ENCODE results near the gene VEPH1. TPM values are rescaled to one million over a fixed set of nuclear protein-coding genes. Genes with fewer than 3 reads are reported as not detected.

The VEPH1 gene
- total RNA-seq, 1 donor from 2014 or later = 9.5 TPM

GRCh38 chr3:157479464-157480243 lies 23.6 kb downstream of the VEPH1 start:
- DNase-seq (ENCODE audit: low read depth in 2 of 2) = no peak

- DNase-seq (ENCODE audit: low read depth in 2 of 2) = no peak
Observed at GRCh38 chr3:157477441-157477840, 25.8 kb downstream of the VEPH1 start.

- DNase-seq (ENCODE audit: low read depth in 2 of 2) = peak in 1 of 2 donors; percentile 49
Observed at GRCh38 chr3:157475921-157476414, 27.2 kb downstream of the VEPH1 start.

GRCh38 chr3:157472648-157473047 lies 30.6 kb downstream of the VEPH1 start:
- DNase-seq (ENCODE audit: low read depth in 2 of 2) = no peak

- DNase-seq (ENCODE audit: low read depth in 2 of 2) = no peak
Observed at GRCh38 chr3:157471064-157471463, 32.2 kb downstream of the VEPH1 start.

GRCh38 chr3:157469561-157470294 lies 33.5 kb downstream of the VEPH1 start:
- no peak for DNase-seq (ENCODE audit: low read depth in 2 of 2)

- peak in 1 of 2 donors; percentile 64 for DNase-seq (ENCODE audit: low read depth in 2 of 2)
Observed at GRCh38 chr3:157467200-157467599, 36.0 kb downstream of the VEPH1 start.

- DNase-seq (ENCODE audit: low read depth in 2 of 2) = no peak
Observed at GRCh38 chr3:157465741-157466140, 37.5 kb downstream of the VEPH1 start.

GRCh38 chr3:157464321-157464720 lies 38.9 kb downstream of the VEPH1 start:
- no peak for DNase-seq (ENCODE audit: low read depth in 2 of 2)

GRCh38 chr3:157463816-157464215 lies 39.4 kb downstream of the VEPH1 start:
- no peak for DNase-seq (ENCODE audit: low read depth in 2 of 2)

GRCh38 chr3:157460253-157460652 lies 43.0 kb downstream of the VEPH1 start:
- DNase-seq (ENCODE audit: low read depth in 2 of 2) = peak in 1 of 2 donors; percentile 82

- no peak for DNase-seq (ENCODE audit: low read depth in 2 of 2)
Observed at GRCh38 chr3:157459706-157460105, 43.5 kb downstream of the VEPH1 start.

GRCh38 chr3:157453824-157454223 lies 49.4 kb downstream of the VEPH1 start:
- no peak for DNase-seq (ENCODE audit: low read depth in 2 of 2)

GRCh38 chr3:157452097-157452496 lies 51.1 kb downstream of the VEPH1 start:
- no peak for DNase-seq (ENCODE audit: low read depth in 2 of 2)

GRCh38 chr3:157447026-157447694 lies 56.1 kb downstream of the VEPH1 start:
- peak; percentile 47 to 63 for DNase-seq (ENCODE audit: low read depth in 2 of 2)

GRCh38 chr3:157445857-157446256 lies 57.4 kb downstream of the VEPH1 start:
- DNase-seq (ENCODE audit: low read depth in 2 of 2) = no peak

GRCh38 chr3:157444797-157445184 lies 58.4 kb downstream of the VEPH1 start:
- no peak for DNase-seq (ENCODE audit: low read depth in 2 of 2)

GRCh38 chr3:157443905-157444796 lies 59.1 kb downstream of the VEPH1 start:
- no peak for DNase-seq (ENCODE audit: low read depth in 2 of 2)

GRCh38 chr3:157442729-157443128 lies 60.5 kb downstream of the VEPH1 start:
- DNase-seq (ENCODE audit: low read depth in 2 of 2) = peak in 1 of 2 donors; percentile 40

GRCh38 chr3:157441102-157441624 lies 62.1 kb downstream of the VEPH1 start:
- DNase-seq (ENCODE audit: low read depth in 2 of 2) = no peak
